GM15510 (cell line): ENCODE measurements around the gene ARID4B.

Source experiments
- POLR2A ChIP-seq: IDR thresholded peaks from 3 replicates; pipeline ENCODE4 v1.6.1; 2011; ENCODE audit warnings: borderline replicate concordance; ENCODE audit not compliant: insufficient read length; ENCODE audit errors: extremely low read depth

Gene ARID4B

DNA sequence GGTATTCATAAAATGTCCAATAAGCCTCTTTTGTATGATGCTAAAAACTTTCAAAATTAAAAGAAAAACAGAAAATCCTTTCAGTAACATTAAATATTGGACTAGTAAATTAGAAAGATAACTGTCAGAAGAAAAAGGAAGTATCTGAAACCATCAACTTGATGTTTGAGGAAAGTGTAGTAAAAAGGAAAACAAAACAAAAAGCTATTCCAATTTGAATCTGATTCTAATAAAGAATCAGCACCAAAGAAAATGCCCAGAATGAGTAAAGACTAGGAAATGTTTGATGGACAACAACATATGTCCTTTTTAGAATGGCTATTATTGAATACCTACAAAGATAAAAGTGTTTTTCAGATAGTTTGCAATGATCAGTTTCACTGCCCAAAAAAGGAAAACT, 87.0 kb downstream of the ARID4B start:
- TF ChIP-seq POLR2A, result no peak

DNA sequence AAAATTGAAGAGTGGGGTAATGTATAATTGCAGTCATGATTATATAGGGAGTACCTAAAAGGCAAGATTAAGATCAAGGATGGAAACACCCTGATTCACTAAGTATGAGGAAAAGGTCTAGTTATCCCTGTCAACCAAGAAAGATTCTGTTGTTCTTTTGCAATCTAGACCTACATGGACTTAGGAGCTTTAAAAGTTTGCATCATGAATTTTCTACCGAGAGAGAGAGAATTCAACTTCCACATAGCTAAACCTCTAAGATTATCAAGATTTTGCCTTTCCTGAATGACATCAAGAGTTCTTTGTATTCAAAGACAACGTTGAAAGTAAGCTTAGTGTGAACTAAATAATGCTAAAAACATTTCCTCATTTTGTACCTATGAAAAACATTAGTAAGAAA, 88.1 kb downstream of the ARID4B start:
- TF ChIP-seq POLR2A, result no peak

DNA sequence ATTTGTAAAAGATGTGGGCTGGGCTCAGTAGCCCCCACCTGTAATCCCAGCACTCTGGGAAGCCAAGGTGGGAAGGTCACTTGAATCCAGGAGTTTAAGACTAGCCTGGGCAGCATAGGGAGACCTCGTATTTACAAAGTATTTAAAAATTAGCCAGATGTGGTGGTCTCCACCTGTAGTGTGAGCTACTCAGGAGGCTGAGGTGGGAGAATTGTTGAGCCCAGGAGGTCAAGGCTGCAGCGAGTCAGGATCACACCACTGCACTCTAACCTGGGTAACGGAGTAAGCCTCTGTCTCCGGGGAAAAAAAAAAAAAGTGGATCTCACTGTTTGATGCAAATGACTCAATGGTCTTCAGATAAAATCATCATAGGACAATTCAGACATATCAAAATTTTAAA, 89.4 kb downstream of the ARID4B start:
- no peak for TF ChIP-seq POLR2A

DNA sequence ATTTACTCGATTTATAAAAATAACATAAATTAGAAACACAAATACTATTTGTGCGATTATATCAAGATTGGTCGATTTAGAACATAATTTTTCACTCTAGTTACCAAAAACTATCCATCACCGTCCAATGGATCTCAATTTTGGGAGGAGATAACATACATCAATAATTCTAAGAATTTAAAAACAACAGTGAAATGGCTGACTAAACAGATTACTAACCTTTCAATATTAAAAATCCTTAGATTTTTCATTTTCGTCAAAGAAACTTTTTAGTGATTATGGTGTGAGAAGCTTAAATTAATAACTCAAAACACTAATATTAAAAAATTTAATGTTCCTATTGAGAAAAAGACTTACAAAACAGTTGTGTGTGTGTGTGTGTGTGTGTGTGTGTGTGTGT, 91.9 kb downstream of the ARID4B start:
- TF ChIP-seq POLR2A, result no peak

DNA sequence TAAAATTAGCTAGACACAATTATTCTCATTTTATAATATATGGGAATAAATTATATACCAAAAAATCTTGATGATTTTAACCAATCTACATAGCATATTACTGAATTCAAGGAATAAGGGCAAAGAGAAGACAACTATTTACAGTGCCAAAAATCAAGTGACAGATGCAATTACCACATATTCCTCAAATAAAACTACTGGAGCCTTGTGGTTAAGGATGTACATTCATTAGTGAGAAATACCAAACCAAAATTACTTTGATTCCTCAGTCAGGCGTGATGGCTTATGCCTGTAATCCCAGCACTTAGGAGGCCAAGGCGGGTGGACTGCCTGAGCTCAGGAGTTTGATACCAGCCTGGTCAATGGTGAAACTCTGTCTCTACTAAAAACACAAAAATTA, 98.1 kb downstream of the ARID4B start:
- TF ChIP-seq POLR2A, result no peak

DNA sequence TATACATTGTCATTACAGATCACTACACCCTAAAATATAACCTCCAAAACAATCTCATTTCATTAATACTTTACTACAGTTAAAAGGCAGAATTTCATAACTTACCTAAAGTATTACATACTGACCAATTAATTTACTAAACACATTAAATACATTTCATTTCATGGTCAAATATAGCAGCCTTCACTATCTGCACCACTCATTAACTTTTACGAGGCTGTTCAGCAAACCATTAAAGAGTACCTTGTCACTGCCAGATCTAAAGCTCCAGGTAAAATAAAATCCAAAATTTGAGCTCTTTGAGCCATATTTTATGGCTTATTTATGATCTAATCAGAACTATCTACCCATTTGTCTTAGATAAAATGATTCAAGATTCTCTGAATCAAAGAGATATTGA, 100.6 kb downstream of the ARID4B start:
- TF ChIP-seq POLR2A, result no peak

DNA sequence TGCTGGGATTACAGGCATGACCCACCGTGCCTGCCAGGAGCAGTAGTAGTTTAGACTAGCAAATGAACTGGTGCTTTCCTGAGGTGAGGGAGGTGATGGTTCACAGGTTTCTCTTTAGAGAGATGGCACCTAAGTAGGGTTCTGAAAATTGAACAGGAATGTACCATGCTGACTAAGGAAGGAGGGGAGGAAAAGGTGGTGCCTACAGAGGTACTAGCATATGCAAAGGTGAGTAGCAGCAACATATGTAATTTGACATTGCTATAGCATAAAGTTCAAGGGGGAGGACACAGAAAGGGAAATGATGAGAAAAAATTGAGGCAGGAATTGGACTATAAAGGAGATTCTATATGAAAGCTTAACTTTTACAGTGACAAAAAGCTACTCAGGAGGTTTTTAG, 101.0 kb downstream of the ARID4B start:
- no peak for TF ChIP-seq POLR2A

DNA sequence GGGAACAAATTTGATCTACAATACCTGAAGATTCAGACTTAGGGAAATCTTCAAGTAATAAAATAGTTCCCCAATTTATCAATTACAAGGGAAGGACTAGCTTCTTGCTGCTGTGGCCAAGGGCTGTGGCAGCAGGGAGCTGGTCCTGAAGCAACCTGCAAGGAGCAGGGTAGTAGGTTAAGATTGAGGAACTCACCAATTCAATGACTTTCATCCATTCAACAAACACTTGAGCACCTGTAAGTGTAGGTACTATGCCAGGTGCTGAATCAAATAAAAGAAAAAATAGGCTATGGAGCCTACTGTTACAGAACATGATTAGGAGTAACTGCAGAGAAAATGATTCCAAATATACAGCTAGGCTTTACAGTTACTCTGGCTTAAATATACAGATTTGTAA, 102.7 kb downstream of the ARID4B start:
- no peak for TF ChIP-seq POLR2A

DNA sequence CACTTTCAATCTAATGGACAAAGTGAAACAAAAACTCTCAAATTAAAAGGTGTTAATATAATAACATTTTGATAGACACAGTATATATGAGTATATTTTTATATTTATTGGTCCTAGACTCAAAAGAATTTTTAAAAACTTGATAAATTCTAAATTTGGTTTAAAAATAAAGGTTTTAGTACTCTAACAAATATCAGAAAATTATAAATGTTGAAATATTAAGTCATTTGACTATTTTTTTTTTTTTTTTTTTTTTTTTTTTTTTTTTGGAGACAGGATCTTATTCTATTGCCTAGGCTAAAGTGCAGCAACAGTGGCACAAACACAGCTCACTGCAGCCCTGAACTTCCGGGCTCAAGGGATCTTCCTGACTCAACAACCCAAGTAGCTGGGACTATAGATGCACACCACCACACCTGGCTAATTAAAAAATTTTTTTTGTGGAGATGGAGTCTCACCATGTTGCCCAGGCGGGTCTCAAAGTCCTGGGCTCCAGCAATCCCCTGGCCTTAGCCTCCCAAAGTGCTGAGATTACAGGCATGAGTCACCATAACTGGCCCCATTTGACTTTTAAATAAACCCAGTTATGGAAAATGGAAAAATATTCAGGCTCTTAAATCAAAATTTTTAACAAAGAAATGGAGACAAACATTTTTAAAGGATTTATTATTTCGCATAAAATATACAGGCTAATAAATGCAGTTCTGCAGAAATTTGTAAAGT, 106.2 kb downstream of the ARID4B start:
- no peak for TF ChIP-seq POLR2A

DNA sequence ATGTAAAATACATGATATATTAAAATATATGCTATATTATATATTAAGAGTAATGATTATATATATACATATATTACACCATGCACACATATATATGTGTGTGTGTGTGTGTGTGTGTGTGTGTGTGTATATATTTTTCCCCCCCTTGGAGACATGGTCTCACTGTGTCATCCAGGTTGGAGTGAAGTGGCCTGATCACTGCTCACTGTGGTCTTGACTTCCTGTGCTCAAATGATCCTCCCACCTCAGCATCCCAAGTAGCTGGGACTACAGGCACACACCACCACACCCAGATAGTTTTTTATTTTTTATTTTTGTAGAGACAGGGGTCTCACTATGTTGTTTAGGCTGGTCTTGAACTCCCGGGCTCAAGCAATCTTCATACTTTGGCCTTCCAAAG, 112.5 kb downstream of the ARID4B start:
- TF ChIP-seq POLR2A, result no peak

DNA sequence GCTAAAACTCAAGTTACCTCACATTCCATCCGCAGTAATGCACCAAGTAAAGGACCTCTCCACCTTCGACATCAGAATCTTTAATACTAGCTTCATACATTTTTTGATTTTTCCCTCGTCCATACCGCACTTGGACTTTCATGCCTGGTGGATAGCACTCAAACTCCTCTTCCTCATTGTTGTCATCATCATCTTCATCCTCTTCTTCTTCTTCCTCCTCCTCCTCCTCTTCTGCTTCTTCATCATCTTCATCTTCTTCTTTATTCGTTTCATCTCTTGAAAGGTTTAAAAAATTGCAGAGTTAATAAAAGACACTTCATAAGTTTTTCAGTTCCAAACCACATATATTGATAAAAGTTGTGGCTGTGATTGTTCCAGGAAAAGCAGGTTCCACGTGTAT, 114.2 kb downstream of the ARID4B start:
- TF ChIP-seq POLR2A, result no peak

DNA sequence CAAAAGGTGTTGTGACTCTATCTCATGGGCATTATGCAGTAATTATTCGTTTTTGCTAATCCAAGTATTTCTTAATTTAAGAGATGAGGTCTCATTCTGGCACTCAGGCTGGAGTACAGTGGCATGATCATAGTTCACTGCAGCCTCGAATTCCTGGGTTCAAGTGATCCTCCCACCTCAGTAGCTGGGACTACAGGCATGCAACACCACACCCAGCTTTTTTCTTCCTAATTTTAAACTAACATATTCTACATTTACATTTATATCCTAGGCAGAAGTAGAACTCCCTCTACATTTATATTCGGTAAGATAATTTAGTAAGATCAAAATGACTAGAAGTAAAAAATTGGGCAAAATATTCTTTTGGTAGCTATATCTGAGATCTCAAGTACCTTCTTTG, 116.5 kb downstream of the ARID4B start:
- TF ChIP-seq POLR2A, result no peak

DNA sequence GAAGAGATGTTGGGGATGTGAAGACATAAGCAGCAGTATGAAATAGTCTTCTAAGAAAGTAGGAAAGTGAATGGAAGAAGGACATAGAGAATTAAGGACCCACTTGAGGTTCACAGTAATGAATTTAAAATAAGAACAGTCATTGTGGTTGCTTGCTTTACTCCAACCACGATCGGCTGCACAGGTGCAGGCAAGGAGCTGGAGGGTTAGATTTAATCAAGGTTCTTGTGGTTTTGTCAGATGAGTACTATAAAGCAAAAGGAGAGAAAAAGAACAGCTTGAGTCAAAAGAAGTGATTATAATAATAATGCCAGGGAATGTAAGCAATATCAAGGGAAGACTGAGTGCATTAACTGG, 120.8 kb downstream of the ARID4B start:
- no peak for TF ChIP-seq POLR2A

DNA sequence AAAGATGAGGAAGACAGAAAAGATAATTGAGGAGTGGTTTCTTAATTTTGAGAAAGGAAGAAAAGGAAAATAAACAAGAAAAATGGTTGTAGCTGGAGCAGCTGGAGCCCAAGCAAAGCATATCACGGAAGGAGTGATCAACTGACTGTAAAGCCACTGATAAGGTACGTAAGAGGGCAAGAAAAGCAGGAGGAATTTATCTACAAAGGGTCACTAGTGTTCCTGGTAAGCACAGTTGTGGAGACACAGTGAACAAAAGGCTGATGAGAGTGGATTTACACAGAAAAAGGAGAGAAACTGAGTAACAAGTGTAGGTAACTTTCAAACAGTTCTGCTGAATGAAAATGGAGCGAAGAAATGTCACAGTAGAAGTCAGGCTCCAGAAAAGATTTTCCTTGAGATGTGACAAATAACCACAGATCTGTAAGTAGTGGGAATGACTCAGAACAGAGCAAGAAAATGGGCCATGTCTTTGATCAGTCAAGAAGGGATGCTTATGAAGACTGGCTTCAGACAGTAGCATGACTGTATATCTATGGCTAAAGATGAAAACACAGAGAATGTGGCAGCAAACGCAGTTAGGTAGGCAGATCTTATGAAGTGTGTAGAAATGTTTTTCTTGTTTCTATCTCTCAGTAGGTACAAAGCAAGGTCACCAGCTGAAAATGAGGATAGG, 121.3 kb downstream of the ARID4B start:
- no peak for TF ChIP-seq POLR2A

DNA sequence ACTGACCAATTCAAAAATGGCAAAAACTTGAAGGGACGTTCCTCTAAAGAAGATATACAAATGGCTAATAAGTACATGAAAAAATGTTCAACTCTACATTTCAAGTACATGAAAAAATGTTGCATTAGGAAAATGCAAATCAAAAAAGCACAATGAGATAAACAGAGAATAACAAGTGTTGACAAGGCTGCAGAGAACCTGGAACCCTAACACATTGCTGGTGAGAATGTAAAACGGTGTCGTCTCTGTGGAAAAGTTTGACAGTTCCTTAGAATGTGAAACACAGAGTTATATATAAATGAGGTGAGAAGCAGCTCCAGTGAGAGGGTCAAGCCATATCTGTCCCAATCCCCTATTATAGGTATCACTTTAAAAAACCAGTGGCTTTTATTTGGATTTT, 122.3 kb downstream of the ARID4B start:
- TF ChIP-seq POLR2A, result no peak

DNA sequence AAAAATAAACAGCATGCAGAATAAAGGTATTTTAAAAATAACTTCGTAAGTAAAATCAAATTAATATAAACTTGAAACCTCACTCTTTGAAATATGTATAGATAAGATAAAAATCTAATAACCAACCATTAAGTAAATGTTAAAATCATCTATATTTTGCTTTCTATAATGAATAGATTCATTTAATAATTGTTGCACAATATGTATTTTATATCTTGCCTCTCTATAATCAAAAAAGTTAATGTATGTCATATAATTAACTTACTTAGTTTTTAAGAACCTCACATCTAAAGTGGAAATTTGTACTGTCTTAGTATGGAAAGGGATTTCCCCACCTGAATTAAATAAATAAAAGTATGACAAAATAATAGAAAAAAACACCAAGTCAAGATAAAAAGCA, 124.6 kb downstream of the ARID4B start:
- TF ChIP-seq POLR2A, result no peak
